ENCODE measurements around the gene AP1AR. TPM values are rescaled to one million over a fixed set of nuclear protein-coding genes. Genes with fewer than 3 reads are reported as not detected.

AP1AR gene, protein sequence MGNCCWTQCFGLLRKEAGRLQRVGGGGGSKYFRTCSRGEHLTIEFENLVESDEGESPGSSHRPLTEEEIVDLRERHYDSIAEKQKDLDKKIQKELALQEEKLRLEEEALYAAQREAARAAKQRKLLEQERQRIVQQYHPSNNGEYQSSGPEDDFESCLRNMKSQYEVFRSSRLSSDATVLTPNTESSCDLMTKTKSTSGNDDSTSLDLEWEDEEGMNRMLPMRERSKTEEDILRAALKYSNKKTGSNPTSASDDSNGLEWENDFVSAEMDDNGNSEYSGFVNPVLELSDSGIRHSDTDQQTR
- 10 to 100 TPM; 21.1 to 31.4 (median 23.8) TPM for total RNA-seq

DNA sequence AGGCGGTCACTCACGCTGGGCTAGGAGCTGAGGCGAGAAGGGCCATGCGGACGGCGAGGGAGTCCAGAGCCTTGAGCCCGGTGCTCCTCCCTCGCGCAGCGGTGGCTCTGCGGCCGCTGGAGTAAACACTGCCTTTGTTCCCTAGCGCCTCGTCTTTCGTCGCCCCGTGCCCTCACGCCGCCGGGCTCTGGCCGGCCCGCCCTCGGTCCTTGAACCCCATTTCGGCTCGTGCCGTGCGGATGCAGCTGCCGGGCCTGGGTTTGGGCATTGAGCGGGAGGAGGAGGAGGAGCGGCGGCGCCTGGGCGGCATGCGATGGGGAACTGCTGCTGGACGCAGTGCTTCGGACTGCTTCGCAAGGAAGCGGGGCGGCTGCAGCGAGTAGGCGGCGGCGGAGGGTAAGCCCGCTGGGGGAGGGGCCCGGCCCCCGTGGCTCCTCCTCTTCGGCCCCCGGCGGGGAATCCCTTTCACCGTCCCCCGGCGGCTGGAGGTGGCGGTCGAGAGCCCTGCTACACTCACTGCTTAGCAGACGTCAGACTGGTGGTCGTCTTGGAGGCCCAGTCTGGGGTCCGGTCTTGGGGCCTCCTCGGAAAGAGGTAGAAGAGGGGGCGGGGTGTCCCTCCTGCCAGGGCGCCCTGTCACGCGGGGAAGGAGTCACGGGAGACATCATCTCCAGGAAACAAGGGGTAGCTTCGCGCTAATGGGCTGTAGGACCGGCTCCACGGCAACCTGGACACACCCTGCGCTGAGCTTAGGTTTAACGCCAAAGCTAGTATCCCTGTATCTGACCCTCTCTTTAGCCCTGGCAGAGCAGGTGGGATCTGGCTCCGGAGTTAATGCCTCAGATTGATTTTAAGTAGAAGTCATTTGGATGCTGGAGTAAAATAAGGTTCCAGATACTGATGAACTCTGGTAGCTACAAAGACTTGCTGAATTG, at the start of gene AP1AR:
Gene AP1AR, plus strand, starts transcription at position 9 of the 935 bp plus-strand sequence. Its CDS starts 305 bp downstream, at position 314.
- in situ Hi-C loops (cut with MboI; ENCODE audit: low pct_unique_long_range_greater_than_20kb in 2 of 9, low sequenced_read_pairs in 9 of 9, unreplicated experiment in 9 of 9) = loop anchor here in 4 of 9 experiments (10.0 to 25.0 kb wide), 3 partner anchors 95 to 137 kb away; partner anchors contain the start of gene FAM241A (in 1 of the 4)
- 0% methylated on average over 1 to 9 of the region's 70 CpGs; no CpG with 5 or more reads in 4 of the 10 experiments for WGBS, 10 experiments
- ATAC-seq (replicated peaks in 6 of 8) = peak; percentile 62 to 83 (median 80)
- Histone ChIP-seq H3K4me1 (replicated peaks in 1 of 2) (peaks cover 8 to 17% of the 10 kb centered on the region in 2 donors), H3K27ac (peak within 1 kb of the TSS; percentile 89 to 93), H3K4me3 (peak within 1 kb of the TSS; percentile 70 to 99 (median 86))

DNA sequence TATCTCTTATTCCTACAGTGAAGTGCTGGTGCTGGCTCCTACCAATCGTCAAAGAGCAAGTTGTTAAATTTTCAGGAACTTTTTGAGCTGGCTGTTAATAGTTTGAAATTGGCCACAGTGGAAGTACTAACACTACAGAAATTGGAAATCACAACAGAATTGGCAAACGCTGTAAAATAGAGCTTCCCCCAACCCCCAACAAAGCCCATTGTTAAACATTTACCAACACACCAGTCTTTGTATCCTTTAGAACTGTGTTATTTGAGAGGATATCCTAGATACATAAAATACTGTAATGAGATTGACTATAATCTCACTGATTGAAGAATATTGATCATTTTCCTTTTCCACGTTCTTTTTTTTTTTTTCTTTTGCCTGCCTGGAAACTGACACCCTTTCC, 49.0 kb upstream of the AP1AR start:
- no peaks in the 10 kb centered on the region for H3K4me1 ChIP-seq (replicated peaks in 1 of 2)
- no peak overlapping the region for H3K27ac ChIP-seq
- 60 to 100% (median 84%) methylated on average over 1 to 3 of the region's 3 CpGs; no CpG with 5 or more reads in 1 of the 10 experiments for WGBS, 10 experiments
- H3K4me3 ChIP-seq = no peak overlapping the region
- in situ Hi-C loops (cut with MboI; ENCODE audit: low pct_unique_long_range_greater_than_20kb in 2 of 9, low sequenced_read_pairs in 9 of 9, unreplicated experiment in 9 of 9) = no loop called here
- no peak for ATAC-seq (replicated peaks in 6 of 8)

DNA sequence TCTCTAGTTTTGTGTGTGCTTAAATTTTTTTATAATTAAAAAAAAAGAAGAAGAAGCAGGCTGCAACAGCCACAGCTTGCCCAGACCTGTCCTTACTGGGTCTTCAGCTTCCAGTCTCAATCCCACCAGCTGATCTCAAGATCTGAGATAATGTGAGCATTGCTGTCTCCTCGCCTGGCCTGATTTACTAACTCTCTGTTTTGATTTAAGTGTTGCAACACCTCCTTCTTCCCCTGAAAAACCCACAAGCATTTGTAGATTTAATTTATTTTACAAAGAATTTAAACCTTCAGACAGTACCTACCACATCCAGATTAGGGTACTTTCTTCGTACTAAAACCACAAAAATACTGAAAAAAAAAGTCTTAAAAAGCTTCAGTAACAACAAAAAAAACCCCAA, 48.3 kb upstream of the AP1AR start:
- in situ Hi-C loops (cut with MboI; ENCODE audit: low pct_unique_long_range_greater_than_20kb in 2 of 9, low sequenced_read_pairs in 9 of 9, unreplicated experiment in 9 of 9) = no loop called here
- ATAC-seq (replicated peaks in 6 of 8) = no peak
- Histone ChIP-seq H3K4me3 (no peak overlapping the region), H3K4me1 (replicated peaks in 1 of 2) (no peaks in the 10 kb centered on the region), H3K27ac (no peak overlapping the region)
- WGBS, 10 experiments = 60 to 100% (median 85%) methylated on average over 2 of the region's 2 CpGs; no CpG with 5 or more reads in 1 of the 10 experiments

DNA sequence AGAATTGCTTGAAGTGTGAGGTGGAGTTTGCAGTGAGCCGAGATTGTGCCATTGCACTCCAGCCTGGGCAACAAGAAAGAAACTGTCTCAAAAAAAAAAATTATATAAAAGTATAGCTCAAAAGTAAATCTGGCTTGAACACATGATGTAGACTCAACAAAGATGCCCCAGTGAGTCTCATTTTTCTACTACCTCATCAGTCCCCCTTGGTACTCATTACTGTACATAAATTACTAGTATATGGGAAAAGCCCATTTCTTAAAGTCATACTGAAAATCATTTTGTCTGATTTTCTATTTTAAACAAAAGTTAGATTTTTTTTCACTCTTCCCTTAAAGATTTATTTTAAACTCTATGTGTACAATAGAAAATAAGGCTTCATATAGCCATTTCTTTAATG, 47.1 kb upstream of the AP1AR start:
- in situ Hi-C loops (cut with MboI; ENCODE audit: low pct_unique_long_range_greater_than_20kb in 2 of 9, low sequenced_read_pairs in 9 of 9, unreplicated experiment in 9 of 9) = no loop called here
- no peak overlapping the region for H3K4me3 ChIP-seq
- no peak for ATAC-seq (replicated peaks in 6 of 8)
- WGBS, 10 experiments = 90 to 100% (median 100%) methylated on average over 1 of the region's 1 CpG; no CpG with 5 or more reads in 6 of the 10 experiments
- no peaks in the 10 kb centered on the region for H3K4me1 ChIP-seq (replicated peaks in 1 of 2)
- H3K27ac ChIP-seq = no peak overlapping the region

DNA sequence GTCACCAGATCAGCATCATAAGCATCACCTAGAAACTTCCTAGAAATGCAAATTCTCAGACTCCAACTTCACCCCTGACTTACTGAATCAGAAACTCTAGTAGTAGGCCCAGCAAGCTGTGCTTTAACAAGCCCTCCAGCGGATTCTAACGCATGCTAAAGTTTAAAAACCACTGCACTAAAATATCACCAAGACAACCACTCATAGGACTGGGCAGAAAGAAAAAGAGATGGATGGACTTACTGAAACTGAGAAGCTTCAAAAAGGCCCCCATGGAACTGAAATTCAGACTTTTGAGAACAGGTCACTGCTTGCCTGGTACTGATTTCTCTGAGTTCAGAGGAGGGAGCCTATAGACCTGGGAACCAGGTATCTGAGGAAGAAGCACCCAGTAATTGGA, 46.3 kb upstream of the AP1AR start:
- Histone ChIP-seq H3K27ac (no peak overlapping the region), H3K4me1 (replicated peaks in 1 of 2) (no peaks in the 10 kb centered on the region), H3K4me3 (no peak overlapping the region)
- in situ Hi-C loops (cut with MboI; ENCODE audit: low pct_unique_long_range_greater_than_20kb in 2 of 9, low sequenced_read_pairs in 9 of 9, unreplicated experiment in 9 of 9) = no loop called here
- 93 to 100% (median 100%) methylated on average over 1 to 2 of the region's 2 CpGs; no CpG with 5 or more reads in 3 of the 10 experiments for whole genome bisulfite sequencing, 10 experiments
- ATAC-seq (replicated peaks in 6 of 8) = no peak

DNA sequence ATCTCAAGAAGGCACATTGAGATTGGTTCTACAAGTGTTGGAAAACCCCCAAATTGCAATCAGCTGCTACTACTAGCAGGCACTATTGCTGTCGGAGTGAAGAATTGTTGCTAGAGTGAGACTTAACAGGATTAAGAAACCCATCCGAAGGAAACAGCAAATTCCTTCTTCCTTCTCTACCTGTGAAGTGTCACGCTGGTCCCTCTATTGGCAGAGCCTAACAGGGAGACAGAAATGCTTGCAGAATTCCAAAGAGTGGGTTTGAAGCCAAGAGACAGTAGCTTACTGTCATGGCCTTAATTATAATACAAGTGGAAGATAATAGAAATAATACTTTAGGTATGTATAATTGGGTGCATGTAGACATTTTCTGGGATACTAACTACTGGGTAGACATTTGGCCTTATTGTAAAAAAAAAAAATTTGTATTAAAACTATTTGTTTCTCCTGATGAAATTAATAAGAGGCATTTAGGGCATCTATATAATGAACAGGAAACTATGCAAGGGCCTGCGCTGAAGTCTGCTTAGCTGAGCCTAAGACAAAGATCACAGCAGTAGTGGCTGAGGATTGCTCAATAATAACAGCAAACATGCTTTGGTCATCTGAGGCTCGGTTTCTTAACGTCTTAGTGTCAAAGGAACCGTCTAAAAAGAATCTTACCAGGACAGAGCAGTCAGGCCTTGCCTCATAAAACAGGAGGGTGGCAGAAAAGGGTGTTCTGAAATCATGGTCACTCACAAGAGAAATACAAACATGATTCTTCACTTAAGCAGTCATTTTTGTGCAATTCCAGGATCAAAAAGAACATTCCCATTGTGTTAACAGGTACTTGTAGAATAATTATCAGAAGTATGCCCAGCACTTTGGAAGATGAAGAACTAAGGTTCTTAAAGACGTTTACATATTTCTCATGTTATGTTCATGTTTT, 45.6 kb upstream of the AP1AR start:
- WGBS, 10 experiments = 61 to 100% (median 79%) methylated on average over 2 to 8 of the region's 8 CpGs
- no peak for ATAC-seq (replicated peaks in 6 of 8)

DNA sequence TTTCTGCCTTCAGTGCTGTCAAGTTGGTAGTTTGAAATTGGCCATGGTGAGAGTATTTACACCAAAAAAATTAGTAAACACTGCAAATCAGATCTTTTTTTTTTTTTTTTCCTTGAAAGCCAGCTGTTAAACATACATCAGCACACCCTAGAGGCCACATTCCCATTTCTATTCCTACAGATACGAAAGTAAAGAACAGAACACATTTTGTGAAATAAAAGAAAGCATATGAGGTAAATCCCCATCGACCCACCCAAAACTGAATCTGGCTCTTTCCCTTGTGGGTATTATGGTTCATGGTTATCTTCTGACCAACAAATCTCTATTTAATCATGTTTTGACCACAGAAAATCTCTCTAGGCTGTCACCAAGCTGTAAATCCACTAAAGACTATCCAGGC, 41.8 kb upstream of the AP1AR start:
- 17 to 100% (median 56%) methylated on average over 1 to 2 of the region's 2 CpGs; no CpG with 5 or more reads in 2 of the 10 experiments for WGBS, 10 experiments
- no peaks in the 10 kb centered on the region for H3K4me1 ChIP-seq (replicated peaks in 1 of 2)
- peak in 1 of 8 experiments; percentile 18 for ATAC-seq (replicated peaks in 6 of 8)
- no peak overlapping the region for H3K4me3 ChIP-seq
- H3K27ac ChIP-seq = no peak overlapping the region
- in situ Hi-C loops (cut with MboI; ENCODE audit: low pct_unique_long_range_greater_than_20kb in 2 of 9, low sequenced_read_pairs in 9 of 9, unreplicated experiment in 9 of 9) = no loop called here

More for the DNA sequence above, 45.6 kb upstream of the AP1AR start:
- in situ Hi-C loops (cut with MboI; ENCODE audit: low pct_unique_long_range_greater_than_20kb in 2 of 9, low sequenced_read_pairs in 9 of 9, unreplicated experiment in 9 of 9) = no loop called here
- H3K4me1 ChIP-seq (replicated peaks in 1 of 2) = no peaks in the 10 kb centered on the region
- no peak overlapping the region for H3K27ac ChIP-seq
- H3K4me3 ChIP-seq = no peak overlapping the region

DNA sequence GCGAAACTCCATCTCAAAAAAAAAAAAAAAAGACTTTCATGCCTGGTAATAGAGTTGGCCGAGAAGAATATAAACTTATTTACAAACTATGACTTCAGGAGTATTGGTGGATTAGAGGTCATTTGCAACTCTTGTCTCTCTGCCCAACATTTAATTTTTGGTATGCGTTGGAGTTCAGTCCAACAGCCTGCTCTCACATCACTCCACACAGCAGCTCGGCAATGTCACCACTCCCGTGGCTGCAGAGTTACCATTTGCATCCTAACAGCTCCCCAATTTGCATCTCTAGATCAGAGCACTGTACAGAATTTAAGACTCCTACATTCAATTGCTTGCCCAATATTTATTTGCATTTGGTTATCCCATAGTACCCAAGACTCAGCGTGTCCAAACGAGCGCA, 40.9 kb upstream of the AP1AR start:
- peak in 2 of 8 experiments; percentile 83 to 85 for ATAC-seq (replicated peaks in 6 of 8)
- in situ Hi-C loops (cut with MboI; ENCODE audit: low pct_unique_long_range_greater_than_20kb in 2 of 9, low sequenced_read_pairs in 9 of 9, unreplicated experiment in 9 of 9) = no loop called here
- Histone ChIP-seq H3K27ac (no peak overlapping the region), H3K4me3 (no peak overlapping the region), H3K4me1 (replicated peaks in 1 of 2) (no peaks in the 10 kb centered on the region)
- 40 to 97% (median 84%) methylated on average over 1 to 8 of the region's 8 CpGs for WGBS, 10 experiments

DNA sequence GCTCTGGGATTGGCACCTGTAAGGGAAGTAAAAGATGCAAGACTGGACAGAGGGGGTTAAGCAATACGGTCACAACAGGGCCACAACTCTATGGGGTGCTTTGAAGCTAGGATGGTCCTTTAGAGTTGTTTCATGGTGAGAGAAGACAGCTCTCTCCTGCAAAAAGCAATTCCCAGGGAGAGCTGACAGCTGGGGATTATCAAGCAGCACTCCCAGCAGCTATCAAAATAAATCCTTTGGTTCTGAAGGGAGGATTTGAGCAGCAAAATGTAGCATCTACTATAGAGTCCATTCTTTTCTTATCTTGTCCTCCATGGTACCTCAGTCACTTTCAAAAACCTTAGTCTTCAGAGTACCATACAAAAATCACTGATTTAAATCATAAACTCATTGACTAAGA, 35.1 kb upstream of the AP1AR start:
- ATAC-seq (replicated peaks in 6 of 8) = no peak
- H3K4me1 ChIP-seq (replicated peaks in 1 of 2) = no peaks in the 10 kb centered on the region
- 20 to 100% (median 67%) methylated on average over 1 of the region's 1 CpG; no CpG with 5 or more reads in 5 of the 10 experiments for whole genome bisulfite sequencing, 10 experiments
- no peak overlapping the region for H3K4me3 ChIP-seq
- no peak overlapping the region for H3K27ac ChIP-seq
- in situ Hi-C loops (cut with MboI; ENCODE audit: low pct_unique_long_range_greater_than_20kb in 2 of 9, low sequenced_read_pairs in 9 of 9, unreplicated experiment in 9 of 9) = no loop called here

DNA sequence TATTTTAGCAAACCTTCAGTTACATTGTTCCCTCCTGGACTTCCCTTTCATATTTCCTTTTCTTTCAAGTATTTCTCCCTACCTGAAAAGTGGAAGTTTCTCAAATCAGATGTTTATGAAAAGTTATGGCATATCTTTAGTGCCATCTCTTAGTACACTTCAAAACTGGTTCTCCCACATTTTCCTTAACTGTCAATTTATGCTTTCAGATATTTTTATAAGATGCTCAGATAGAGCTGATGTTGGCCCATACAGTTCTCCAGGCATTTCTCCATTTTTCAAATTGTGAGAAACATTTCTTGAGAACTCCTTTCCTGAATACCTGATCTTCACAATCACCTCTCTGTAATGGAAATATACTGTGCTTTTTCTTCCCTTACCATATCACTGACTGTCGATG, 32.5 kb upstream of the AP1AR start:
- no peak for ATAC-seq (replicated peaks in 6 of 8)
- Histone ChIP-seq H3K4me1 (replicated peaks in 1 of 2) (no peaks in the 10 kb centered on the region), H3K27ac (no peak overlapping the region), H3K4me3 (no peak overlapping the region)
- 80 to 100% (median 88%) methylated on average over 1 of the region's 1 CpG; no CpG with 5 or more reads in 2 of the 10 experiments for WGBS, 10 experiments
- in situ Hi-C loops (cut with MboI; ENCODE audit: low pct_unique_long_range_greater_than_20kb in 2 of 9, low sequenced_read_pairs in 9 of 9, unreplicated experiment in 9 of 9) = no loop called here

DNA sequence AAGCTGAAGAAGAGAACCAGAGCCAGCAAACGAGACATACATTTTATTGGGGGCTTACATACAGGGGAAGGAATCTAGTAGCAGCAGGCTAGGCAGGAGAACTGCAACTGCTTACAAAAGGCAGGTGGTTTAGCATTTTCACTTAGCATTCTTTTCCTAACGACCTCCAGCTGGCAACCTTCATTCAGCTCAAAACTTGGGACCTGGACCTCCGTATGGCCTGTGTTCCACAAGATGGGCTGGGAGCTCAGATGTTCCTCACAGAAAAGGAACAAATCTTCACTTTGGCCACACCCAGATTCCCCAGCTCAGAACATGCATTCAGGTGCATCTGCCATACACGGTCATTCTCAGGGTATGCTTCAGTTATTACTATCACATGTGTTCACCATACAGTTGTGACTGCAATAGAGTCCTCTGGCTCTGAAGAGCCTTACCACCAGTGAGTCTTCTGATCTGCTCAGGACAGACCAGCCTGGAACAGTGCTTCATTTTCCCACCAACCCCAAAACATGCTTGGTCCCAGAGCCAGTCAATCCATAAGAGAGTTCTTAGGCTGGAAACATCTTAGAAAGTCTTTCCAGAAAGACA, 29.6 kb upstream of the AP1AR start:
- in situ Hi-C loops (cut with MboI; ENCODE audit: low pct_unique_long_range_greater_than_20kb in 2 of 9, low sequenced_read_pairs in 9 of 9, unreplicated experiment in 9 of 9) = loop anchor here in 1 of 9 experiments (25.0 kb wide), 1 partner anchor 90 kb away; no protein-coding TSS in a partner anchor
- H3K4me3 ChIP-seq = no peak overlapping the region
- no peak for ATAC-seq (replicated peaks in 6 of 8)
- no peaks in the 10 kb centered on the region for H3K4me1 ChIP-seq (replicated peaks in 1 of 2)
- H3K27ac ChIP-seq = no peak overlapping the region
- 0 to 100% (median 55%) methylated on average over 1 to 4 of the region's 4 CpGs; no CpG with 5 or more reads in 2 of the 10 experiments for WGBS, 10 experiments

DNA sequence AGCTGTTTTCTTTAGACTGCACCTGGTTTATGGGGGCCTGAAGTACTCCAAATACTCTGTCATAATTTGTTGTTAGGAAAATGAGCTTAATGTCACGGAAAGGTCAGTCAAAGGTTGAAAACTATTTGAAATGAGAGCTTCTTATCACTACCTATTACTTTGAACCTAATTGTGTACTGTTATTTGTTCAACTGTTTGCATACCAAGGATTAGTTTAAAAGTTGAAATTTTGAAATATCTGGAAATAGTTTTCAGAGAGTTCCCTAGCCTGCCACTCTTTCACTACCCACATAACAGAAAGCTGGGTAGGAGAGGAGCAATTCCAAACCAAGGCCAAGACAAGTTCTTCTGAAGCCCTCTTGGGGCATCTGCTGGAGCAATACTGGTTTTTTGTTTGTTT, 28.0 kb upstream of the AP1AR start:
- no peak for ATAC-seq (replicated peaks in 6 of 8)
- Histone ChIP-seq H3K27ac (no peak overlapping the region), H3K4me1 (replicated peaks in 1 of 2) (no peaks in the 10 kb centered on the region), H3K4me3 (no peak overlapping the region)
- WGBS, 10 experiments = 67 to 100% (median 83%) methylated on average over 1 of the region's 1 CpG; no CpG with 5 or more reads in 3 of the 10 experiments
- in situ Hi-C loops (cut with MboI; ENCODE audit: low pct_unique_long_range_greater_than_20kb in 2 of 9, low sequenced_read_pairs in 9 of 9, unreplicated experiment in 9 of 9) = loop anchor here in 1 of 9 experiments (25.0 kb wide), 1 partner anchor 91 kb away; no protein-coding TSS in a partner anchor

Measured in motor neuron (in vitro differentiated cells).